HuH-7 (cell line): ENCODE results near the gene ARHGAP31.

Source experiments
- DNase-seq: peaks from one replicate; pipeline ENCODE4 v3.0.0; 2011; ENCODE audit warnings: low spot score

The ARHGAP31 gene

GRCh38 chr3:119436977-119437376 lies 142.8 kb downstream of the ARHGAP31 start:
- DNase-seq, result no peak

- no peak for DNase-seq
Observed at GRCh38 chr3:119437691-119438258, 143.6 kb downstream of the ARHGAP31 start.

- no peak for DNase-seq
Observed at GRCh38 chr3:119443179-119443578, 149.0 kb downstream of the ARHGAP31 start.

GRCh38 chr3:119444590-119444989 lies 150.4 kb downstream of the ARHGAP31 start:
- DNase-seq, result no peak

GRCh38 chr3:119453822-119454221 lies 159.6 kb downstream of the ARHGAP31 start:
- DNase-seq, result no peak

- DNase-seq, result no peak
Observed at GRCh38 chr3:119456469-119456868, 162.3 kb downstream of the ARHGAP31 start.

- no peak for DNase-seq
Observed at GRCh38 chr3:119457246-119457645, 163.1 kb downstream of the ARHGAP31 start.

GRCh38 chr3:119463171-119464169 lies 169.3 kb downstream of the ARHGAP31 start, which contains the start of gene TMEM39A:
Gene TMEM39A, minus strand, starts transcription at chr3:119463615. Its CDS starts 1,541 bp downstream, at chr3:119462074.
- DNase-seq, result peak; percentile 99

GRCh38 chr3:119468041-119468440 lies 173.9 kb downstream of the ARHGAP31 start:
- no peak for DNase-seq

GRCh38 chr3:119469418-119470189 lies 175.4 kb downstream of the ARHGAP31 start:
- no peak for DNase-seq
